SKM-1 (cell line): ENCODE measurements around the gene ADM.

ENCODE experiments used
- DNase-seq: peaks from one replicate; lab custom pipeline; 2025; ENCODE audit not compliant: unreplicated experiment; lab: John Stamatoyannopoulos, UW

Gene ADM

GRCh38 chr11:10289765-10290380 lies 15.0 kb upstream of the ADM start:
- DNase-seq = no peak

DNA sequence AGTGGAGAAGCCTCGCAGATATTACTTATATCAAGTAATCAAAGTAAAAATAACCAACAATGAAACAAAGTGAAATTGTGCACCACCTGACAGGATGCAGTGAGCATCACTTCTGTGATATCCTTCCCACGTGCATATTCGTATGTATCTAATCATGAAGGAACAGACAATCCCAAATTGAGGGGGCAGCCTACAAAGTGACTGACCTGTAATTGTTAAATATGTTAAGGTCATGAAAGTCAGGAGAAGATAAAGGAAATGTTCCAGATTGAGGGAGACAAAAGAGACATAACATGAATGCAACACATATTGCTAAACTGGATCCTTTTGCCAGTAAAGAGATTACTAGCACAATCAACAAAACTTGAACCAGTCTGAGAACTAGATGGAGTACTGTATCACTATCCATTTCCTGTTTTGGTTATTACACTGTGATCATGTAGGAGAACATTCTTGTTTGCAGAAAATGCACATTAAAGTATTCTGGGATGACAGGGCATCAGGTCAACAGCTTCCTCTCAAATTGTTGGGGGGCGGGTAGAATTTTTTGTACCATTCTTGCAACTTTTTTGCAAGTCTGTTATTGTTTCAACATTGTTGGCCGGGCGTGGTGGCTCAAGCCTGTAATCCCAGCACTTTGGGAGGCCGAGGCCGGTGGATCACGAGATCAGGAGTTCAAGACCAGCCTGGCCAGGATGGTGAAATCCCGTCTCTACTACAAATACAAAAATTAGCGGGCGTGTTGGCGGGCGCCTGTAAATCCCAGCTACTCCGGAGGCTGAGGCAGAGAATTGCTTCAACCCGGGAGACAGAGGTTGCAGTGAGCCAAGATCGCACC lies 12.9 kb upstream of the ADM start:
- no peak for DNase-seq

GRCh38 chr11:10293423-10294289 lies 11.2 kb upstream of the ADM start, which contains the start of gene SBF2:
TSS of gene SBF2 (minus strand) at chr11:10294219. CDS start at chr11:10294069, 150 bp downstream.
- DNase-seq = no peak

GRCh38 chr11:10294290-10294953 lies 10.5 kb upstream of the ADM start:
- DNase-seq = no peak

- no peak for DNase-seq
These were observed 9.6 kb upstream of the ADM start for GRCh38 chr11:10295064-10295901.

DNA sequence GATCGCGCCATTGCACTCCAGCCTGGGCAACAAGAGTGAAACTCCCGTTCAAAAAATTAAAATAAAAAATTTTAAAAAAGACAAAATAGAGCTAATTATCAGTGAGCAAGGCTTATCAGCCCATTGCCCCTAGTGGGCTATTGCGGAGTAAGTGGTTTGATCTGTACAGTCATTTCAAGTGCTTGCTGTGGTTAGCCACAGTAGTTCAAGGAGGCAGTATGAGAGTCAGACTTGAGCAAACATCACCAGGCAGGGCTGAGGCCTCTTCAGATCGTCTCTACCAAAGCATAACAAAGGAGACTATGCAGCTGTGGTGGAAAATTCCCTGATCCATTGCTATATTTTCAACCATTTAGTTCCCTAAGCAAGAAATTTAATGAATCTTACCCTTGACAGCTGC lies 6.5 kb upstream of the ADM start:
- no peak for DNase-seq

DNA sequence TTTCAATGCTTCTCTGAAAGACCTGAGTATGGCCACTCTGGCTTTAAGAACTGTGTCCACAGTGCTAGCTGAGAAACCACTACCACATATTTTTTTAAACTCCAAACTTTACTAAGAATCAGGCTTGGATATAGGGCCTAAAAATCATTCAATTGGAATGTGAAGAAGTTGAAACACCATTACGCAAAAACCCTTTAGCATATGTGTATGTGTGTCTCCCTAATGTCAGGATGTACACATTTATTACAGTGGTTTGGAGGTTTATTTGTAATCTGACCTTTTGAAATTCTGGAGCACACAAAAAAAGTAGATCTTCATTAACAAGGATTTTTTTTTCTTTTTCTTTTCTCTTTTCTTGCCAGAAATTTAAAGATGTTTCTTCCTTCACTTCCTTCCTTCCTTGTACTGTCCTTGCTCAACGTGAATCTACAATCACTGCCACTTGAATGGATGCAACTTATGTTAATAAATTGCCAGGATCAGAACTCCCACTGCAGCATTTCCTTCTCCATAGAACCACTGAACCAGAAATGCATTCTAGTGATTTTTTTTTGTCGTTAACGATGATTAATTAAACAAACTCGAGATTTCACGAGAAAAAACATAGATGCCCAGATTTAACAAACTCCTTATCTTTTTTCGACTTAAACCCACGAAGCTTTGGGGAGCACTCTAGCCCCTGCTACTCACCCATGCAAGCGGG lies 3.1 kb upstream of the ADM start:
- no peak for DNase-seq

- no peak for DNase-seq
These were observed 2.5 kb upstream of the ADM start for GRCh38 chr11:10302359-10302743.

GRCh38 chr11:10302744-10303557 lies 1.9 kb upstream of the ADM start:
- no peak for DNase-seq

DNA sequence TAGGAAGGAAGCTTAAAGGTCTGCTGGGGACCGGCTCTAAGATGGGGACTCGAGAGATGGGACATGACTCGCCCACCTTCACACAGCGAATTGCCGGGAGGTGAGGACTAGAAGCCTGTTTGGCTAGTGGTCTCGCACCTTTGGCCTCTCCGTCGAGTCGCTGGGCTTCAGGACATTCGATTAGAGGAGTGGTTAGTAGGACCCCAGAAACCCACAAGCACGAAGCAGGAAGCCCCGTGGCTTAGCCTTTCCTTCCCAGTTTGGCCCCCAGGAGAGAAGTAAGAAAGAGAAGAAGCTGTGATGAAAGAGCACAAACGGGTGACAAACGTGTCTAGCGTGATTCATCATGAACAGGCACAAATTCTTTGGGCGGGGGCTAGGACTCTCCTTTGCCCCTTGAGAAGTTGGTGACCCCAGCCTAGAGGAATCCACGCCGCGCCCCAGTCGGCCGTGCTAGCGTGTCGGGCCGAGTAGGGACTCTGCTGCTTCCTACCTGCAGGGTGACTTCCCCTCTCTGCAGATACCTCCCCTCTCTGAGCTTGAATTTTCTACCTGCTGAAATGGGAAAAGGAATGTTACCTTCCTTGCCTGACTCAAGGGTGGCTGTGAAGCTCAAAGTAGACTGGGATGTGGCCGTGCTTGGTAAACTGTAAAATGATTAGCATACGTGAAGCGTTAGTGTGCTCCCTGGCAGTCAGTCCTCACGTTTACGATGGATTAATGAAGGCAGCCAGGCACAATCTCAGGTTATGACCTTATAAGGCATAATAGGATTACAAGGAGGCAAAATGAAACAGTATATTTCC lies 1.1 kb upstream of the ADM start:
- DNase-seq = no peak

DNA sequence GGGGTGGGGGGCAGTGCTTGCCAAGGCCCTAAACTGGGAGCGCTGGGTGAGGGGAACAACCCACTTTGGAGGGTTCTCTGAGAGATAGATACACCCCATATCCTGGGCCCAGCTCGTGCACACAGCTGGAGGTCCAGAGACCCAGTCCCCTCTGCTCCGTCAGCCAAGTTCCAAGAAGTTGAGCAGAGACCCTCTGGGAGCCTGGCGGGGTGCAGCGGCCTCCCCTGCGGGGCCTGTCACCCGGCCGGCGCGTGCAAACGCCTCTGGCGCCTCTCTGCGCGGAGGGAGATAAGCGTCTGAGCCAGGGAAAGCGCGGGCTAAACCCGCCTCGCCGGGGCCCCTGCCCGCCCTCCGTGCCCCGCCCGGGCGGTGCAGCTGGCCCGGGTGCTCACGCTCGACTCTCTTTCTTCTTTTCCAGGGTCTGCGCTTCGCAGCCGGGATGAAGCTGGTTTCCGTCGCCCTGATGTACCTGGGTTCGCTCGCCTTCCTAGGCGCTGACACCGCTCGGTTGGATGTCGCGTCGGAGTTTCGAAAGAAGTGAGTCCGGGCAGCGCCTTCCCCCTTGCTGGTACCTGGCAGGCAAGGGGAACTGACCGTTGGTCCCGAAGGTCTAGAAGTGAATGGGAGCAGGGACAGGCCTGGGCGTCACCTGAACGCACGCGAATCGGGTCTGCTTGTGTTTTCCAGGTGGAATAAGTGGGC lies 540 bp downstream of the ADM start:
- DNase-seq = no peak

DNA sequence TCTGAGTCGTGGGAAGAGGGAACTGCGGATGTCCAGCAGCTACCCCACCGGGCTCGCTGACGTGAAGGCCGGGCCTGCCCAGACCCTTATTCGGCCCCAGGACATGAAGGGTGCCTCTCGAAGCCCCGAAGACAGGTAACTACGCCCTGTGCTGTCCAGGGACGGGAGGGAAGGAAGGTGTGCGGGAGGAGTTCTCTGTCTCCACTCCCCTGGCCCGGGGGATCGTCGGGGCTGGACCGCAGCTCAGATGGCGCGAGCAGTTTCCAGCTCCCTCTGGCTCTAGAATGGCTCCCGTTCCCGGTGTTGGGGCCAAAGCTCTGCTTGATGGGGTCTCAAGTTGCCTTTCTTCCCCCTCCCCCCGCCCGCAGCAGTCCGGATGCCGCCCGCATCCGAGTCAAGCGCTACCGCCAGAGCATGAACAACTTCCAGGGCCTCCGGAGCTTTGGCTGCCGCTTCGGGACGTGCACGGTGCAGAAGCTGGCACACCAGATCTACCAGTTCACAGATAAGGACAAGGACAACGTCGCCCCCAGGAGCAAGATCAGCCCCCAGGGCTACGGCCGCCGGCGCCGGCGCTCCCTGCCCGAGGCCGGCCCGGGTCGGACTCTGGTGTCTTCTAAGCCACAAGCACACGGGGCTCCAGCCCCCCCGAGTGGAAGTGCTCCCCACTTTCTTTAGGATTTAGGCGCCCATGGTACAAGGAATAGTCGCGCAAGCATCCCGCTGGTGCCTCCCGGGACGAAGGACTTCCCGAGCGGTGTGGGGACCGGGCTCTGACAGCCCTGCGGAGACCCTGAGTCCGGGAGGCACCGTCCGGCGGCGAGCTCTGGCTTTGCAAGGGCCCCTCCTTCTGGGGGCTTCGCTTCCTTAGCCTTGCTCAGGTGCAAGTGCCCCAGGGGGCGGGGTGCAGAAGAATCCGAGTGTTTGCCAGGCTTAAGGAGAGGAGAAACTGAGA lies 1.4 kb downstream of the ADM start:
- no peak for DNase-seq

GRCh38 chr11:10307022-10307399 lies 2.1 kb downstream of the ADM start:
- no peak for DNase-seq

DNA sequence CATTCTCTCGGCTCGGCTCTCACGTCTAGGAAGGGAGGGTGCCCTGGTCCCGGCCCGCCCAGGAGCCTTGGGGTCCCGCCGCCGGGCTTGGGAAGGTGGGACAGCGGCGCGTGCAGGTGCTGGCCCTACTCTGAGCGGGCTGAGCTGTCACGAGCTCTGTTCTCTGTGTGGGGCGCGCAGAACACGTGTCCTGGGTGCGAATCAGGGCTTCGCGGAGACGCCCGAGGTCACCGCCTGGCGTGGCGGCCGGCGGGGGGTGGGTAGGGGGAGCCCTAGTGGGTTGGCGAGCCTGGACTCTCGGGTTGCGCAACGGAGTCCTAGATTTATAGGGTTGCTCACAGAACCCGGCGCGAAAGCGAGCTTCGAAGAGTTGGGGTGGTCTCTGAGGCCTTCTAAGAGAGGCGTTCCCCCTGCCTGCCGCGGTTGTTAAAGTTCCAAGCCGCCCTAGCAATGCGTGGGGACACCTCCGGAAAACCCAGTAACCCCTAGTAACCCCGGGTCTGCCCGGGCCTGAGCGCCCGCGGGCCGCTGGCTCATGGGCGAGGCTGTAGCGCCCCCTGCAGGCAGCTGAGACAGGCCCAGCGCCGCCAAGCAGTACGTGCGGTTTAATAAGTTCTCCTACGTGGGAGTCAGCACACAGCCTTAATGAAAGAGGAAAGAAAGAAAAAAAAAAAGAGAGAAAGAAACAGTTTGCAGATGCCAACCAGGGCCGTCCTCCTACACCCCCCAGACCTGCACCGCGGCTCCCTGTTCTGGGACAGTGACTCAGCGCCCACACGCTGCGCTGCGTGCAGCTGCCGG lies 2.7 kb downstream of the ADM start:
- DNase-seq = peak; percentile 81

DNA sequence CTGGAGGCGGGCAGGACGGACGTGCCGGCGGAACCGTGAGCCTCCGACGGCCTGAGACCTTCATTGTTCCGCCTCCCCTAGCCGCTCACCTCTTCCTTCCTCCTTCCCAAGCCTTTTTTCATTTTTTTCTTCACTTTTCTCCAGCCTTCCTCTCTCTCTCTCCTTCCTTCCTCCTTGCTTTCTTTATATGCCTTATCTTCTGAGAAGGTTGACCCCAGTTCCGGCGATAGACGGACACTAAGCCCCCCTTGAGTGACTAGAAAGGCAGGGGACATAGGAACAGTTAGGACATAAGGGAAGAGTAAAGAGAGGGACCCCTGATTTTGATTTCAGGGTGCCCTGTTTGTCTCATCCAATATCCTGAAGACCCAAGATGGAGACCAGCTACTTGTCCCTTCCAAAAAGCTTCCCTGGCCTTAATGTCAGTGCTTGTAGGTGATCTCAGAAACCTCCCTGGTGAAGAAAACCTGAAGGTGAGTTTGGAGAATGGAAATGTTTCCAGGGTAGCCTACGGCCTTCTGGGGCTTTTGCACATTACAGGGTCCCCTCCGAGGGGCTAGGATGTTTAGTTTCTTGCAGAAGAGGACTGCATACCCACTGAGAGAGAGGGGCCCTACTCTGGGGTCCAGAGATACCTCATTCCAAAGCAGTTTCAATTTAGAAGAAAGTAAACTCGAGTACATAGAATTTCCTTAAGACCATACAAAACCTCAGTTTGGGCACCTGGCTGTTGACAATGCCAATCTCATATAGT lies 3.5 kb downstream of the ADM start:
- DNase-seq = no peak
